ENCODE results near the gene ITPR1.

ITPR1 gene

DNA sequence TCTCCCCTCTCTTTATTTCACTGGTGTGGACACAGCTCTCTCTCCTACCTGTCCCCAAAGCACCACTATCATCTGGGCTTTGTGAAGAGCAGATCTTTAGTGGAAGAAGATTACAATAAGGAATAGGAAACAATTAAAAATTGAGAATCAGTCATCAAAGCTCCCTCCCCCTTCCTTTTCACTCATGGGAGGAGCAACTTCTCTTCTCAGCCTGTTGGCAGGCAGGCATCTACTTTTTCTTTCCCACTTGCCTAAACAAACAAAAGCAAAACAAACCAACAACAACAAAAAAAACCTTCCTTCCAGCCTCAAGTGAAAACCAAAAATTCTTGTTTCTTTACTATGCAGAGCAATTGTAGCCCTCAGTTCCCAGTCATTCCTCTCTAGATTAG, 360.6 kb downstream of the ITPR1 start:
- no peak for DNase-seq (ENCODE audit: low spot score)
- TF ChIP-seq, protein P1, sequence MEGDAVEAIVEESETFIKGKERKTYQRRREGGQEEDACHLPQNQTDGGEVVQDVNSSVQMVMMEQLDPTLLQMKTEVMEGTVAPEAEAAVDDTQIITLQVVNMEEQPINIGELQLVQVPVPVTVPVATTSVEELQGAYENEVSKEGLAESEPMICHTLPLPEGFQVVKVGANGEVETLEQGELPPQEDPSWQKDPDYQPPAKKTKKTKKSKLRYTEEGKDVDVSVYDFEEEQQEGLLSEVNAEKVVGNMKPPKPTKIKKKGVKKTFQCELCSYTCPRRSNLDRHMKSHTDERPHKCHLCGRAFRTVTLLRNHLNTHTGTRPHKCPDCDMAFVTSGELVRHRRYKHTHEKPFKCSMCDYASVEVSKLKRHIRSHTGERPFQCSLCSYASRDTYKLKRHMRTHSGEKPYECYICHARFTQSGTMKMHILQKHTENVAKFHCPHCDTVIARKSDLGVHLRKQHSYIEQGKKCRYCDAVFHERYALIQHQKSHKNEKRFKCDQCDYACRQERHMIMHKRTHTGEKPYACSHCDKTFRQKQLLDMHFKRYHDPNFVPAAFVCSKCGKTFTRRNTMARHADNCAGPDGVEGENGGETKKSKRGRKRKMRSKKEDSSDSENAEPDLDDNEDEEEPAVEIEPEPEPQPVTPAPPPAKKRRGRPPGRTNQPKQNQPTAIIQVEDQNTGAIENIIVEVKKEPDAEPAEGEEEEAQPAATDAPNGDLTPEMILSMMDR (conservative IDR thresholded peaks at IDR 0.05; ENCODE audit: low read depth), result no peak
- ChIA-PET POLR2A (ENCODE audit: low non-redundant PET) (no interaction called here), CTCF (no interaction called here)
- no peak overlapping the region for H3K27ac ChIP-seq

- POLR2A ChIA-PET (ENCODE audit: low non-redundant PET), result no interaction called here
- no peak overlapping the region for H3K27ac ChIP-seq
- no peak for DNase-seq (ENCODE audit: low spot score)
- TF ChIP-seq, protein P1 (conservative IDR thresholded peaks at IDR 0.05; ENCODE audit: low read depth), result no peak
- CTCF ChIA-PET, result no interaction called here
These were observed 362.5 kb downstream of the ITPR1 start for GRCh38 chr3:4855676-4856075.

- DNase-seq (ENCODE audit: low spot score), result no peak
- TF ChIP-seq, protein P1 (conservative IDR thresholded peaks at IDR 0.05; ENCODE audit: low read depth), result no peak
- no peak overlapping the region for H3K27ac ChIP-seq
- CTCF ChIA-PET, result no interaction called here
- POLR2A ChIA-PET (ENCODE audit: low non-redundant PET), result no interaction called here
These were observed 363.0 kb downstream of the ITPR1 start for GRCh38 chr3:4856136-4856535.

GRCh38 chr3:4856564-4856963, 363.4 kb downstream of the ITPR1 start:
- no peak for DNase-seq (ENCODE audit: low spot score)
- POLR2A ChIA-PET (ENCODE audit: low non-redundant PET), result no interaction called here
- CTCF ChIA-PET, result no interaction called here
- TF ChIP-seq, protein P1 (conservative IDR thresholded peaks at IDR 0.05; ENCODE audit: low read depth), result no peak
- H3K27ac ChIP-seq, result no peak overlapping the region

DNA sequence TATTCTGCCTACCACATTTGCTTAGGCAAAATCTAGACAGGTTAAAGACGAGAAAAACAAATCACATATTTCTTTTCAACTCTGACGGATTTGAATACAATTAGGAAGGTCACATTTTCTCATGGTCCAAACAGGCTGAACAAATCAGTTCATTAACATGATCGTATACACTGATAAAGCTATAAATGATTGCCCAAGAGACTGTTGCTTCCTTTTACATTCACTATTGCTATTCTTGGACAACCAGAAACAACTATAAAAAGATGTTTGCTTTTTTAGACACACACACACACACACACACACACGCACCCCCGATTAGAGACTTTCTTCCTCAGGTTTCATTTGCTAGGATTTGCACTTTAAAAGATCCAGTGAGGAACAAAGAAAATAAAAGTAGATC, 363.8 kb downstream of the ITPR1 start:
- TF ChIP-seq, protein P1 (conservative IDR thresholded peaks at IDR 0.05; ENCODE audit: low read depth), result no peak
- no peak for DNase-seq (ENCODE audit: low spot score)
- ChIA-PET POLR2A (ENCODE audit: low non-redundant PET) (no interaction called here), CTCF (no interaction called here)
- H3K27ac ChIP-seq, result no peak overlapping the region

DNA sequence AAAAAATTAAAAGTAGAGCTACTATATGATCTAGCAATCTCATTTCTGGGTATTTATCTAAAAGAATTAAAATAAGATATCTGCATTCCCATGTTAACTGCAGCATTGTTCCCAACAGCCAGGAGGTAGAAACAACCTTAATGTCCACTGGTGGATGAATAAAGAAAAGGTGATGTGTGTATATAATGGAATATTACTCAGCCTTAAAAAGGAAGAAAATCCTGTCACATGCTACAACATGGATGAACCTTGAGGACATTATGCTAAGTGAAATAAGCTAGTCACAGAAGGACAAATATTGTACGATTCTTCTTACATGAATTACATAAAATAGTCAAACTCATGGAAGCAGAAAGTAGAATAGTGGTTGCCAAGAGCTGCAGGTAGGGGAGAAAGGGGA, 366.6 kb downstream of the ITPR1 start:
- POLR2A ChIA-PET (ENCODE audit: low non-redundant PET), result no interaction called here
- no peak for DNase-seq (ENCODE audit: low spot score)
- no peak overlapping the region for H3K27ac ChIP-seq
- CTCF ChIA-PET, result interaction anchor here (0.6 kb wide), 1 partner anchor 437 kb away, joined by 6 read pairs; no protein-coding TSS in a partner anchor
- TF ChIP-seq, protein P1 (conservative IDR thresholded peaks at IDR 0.05; ENCODE audit: low read depth), result no peak

DNA sequence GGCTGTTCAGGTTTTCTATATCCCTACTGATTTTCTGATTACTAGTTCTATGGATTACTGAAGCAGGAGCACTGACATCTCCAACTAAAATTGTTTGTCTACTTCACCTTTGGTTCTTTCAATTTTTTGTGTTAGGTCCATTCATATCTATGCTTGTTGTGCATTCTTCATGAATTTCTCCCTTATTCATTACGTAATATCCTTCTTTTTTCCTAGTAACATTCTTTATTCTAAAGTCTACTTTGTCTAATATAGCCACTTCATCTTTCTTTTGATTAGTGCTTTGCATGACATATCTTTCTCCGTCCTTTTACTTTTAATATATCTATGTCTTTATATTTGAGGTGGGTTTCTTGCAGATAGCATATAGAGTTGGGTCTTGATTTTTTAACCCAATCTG, 369.8 kb downstream of the ITPR1 start:
- TF ChIP-seq, protein P1 (conservative IDR thresholded peaks at IDR 0.05; ENCODE audit: low read depth), result no peak
- no peak for DNase-seq (ENCODE audit: low spot score)
- H3K27ac ChIP-seq, result no peak overlapping the region
- ChIA-PET CTCF (no interaction called here), POLR2A (ENCODE audit: low non-redundant PET) (no interaction called here)
